Lung (tissue), 12 donors: Measurements from ENCODE around the gene ARHGAP31. TPM values are rescaled to one million over a fixed set of nuclear protein-coding genes. Genes with fewer than 3 reads are reported as not detected.

Experiments used
- ATAC-seq: fragments of 200-7000 bp; cut with Tn5 transposase; one replicate; pipeline ENCODE4 v1.9.1; 2020; ENCODE audit warnings: moderate number of reproducible peaks; ENCODE audit not compliant: insufficient read depth, low FRiP score
- DNase-seq, 3 donors: peaks; one replicate each; pipeline ENCODE4 v3.0.0-alpha.2; 2013 to 2017
- H3K27ac ChIP-seq, 2 donors: one replicate each; pipeline ENCODE4 v1.5.1; 2013; ENCODE audit warnings: mild to moderate bottlenecking in 2 of 2, moderate library complexity in 2 of 2, control low read depth in 1 of 2, inconsistent platforms in 1 of 2, low read depth in 1 of 2, low read length in 1 of 2
- H3K27me3 ChIP-seq, 3 donors: one replicate each; pipeline ENCODE4 v1.5.1; 2013; ENCODE audit warnings: low read length in 2 of 3; ENCODE audit not compliant: control insufficient read depth in 3 of 3, insufficient read depth in 3 of 3
- H3K36me3 ChIP-seq, 4 donors: one replicate each; pipeline ENCODE4 v1.5.1; 2013; ENCODE audit warnings: low read length in 4 of 4, mild to moderate bottlenecking in 1 of 4, moderate library complexity in 1 of 4; ENCODE audit not compliant: control insufficient read depth in 4 of 4, insufficient read depth in 4 of 4
- H3K4me1 ChIP-seq, 5 donors: one replicate each; pipeline ENCODE4 v1.5.1; 2013; ENCODE audit warnings: low read length in 5 of 5, mild to moderate bottlenecking in 2 of 5, moderate library complexity in 1 of 5; ENCODE audit not compliant: control insufficient read depth in 5 of 5, insufficient read depth in 5 of 5
- H3K4me3 ChIP-seq: one replicate; pipeline ENCODE4 v1.5.1; 2013; ENCODE audit warnings: mild to moderate bottlenecking, control low read depth, moderate library complexity
- H3K9ac ChIP-seq, 2 donors: one replicate each; pipeline ENCODE4 v1.5.1; 2013; ENCODE audit warnings: low read length in 2 of 2, control low read depth in 1 of 2; ENCODE audit not compliant: insufficient read depth in 1 of 2
- H3K9me3 ChIP-seq, 4 donors: one replicate each; pipeline ENCODE4 v1.5.1; 2013; ENCODE audit warnings: low read length in 3 of 4, mild to moderate bottlenecking in 1 of 4, moderate library complexity in 1 of 4; ENCODE audit not compliant: control insufficient read depth in 4 of 4, insufficient read depth in 3 of 4
- WGBS, 2 donors: extraction: QIAGEN DNeasy Blood & Tissue Kit; methylation state at CpG; one replicate each; pipeline ENCODE4 v1.1.7; 2013; 5-methylcytosine and 5-hydroxymethylcytosine counted together
- polyA plus RNA-seq, 2 donors: library from polyadenylated mRNA; stranded (reverse); fragments of 200-250 nt; gene quantifications; one replicate each; pipeline ENCODE4 v1.2.1, GENCODE V29; 2013
- total RNA-seq, 2 donors: library from RNA; depleted of rRNA in 1 of 2; stranded (reverse); fragments of >200 nt in 1 of 2; gene quantifications; one replicate each; pipeline ENCODE4 v1.2.1, GENCODE V29; 2014 to 2021
- TF ChIP-seq, protein P1 (sequence below): IDR thresholded peaks from 2 replicates; pipeline ENCODE4 v1.5.1; 2012; ENCODE audit warnings: mild to moderate bottlenecking; ENCODE audit errors: control extremely low read depth, extremely low read depth
- donor health status: control.
- donor health status: control.
- donor health status: Bipolar disorder and iron deficiency.
- donor health status: healthy.
- donor health status: DM: yes; HTN: yes; CAD: no.

ARHGAP31 gene
- total and polyA plus RNA-seq, 4 donors: 11.6 to 58.5 (median 31.7) TPM

DNA sequence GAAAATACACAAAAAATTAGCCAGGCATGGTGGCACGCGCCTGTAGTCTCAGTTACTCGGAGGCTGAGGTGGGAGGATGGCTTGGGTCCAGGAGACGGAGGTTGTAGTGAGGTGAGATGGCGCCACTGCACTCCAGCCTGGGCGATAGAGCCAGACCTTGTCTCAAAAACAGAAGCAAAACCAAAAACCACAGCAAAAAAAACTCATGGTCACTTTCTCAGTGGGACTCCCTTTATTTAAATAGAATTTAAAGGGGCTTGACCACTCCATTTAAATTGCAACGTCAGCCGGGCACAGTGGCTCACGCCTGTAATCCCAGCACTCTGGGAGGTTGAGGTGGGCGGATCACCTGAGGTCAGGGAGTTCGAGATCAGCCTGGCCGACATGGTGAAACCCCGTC lies 32.8 kb downstream of the ARHGAP31 start:
- Histone ChIP-seq H3K27me3 (no peaks in the 10 kb centered on the region), H3K36me3 (peaks cover 0 to 3% (median 0%) of the 10 kb centered on the region in 4 donors), H3K4me1 (peaks cover 0 to 25% (median 8%) of the 10 kb centered on the region in 5 donors), H3K9ac (no peak overlapping the region), H3K9me3 (no peaks in the 10 kb centered on the region), H3K4me3 (no peak overlapping the region), H3K27ac (no peak overlapping the region)
- WGBS, 2 donors: 92 to 94% methylated on average over 13 of the region's 13 CpGs
- DNase-seq (no peak), ATAC-seq (no peak)
- TF ChIP-seq, protein P1, sequence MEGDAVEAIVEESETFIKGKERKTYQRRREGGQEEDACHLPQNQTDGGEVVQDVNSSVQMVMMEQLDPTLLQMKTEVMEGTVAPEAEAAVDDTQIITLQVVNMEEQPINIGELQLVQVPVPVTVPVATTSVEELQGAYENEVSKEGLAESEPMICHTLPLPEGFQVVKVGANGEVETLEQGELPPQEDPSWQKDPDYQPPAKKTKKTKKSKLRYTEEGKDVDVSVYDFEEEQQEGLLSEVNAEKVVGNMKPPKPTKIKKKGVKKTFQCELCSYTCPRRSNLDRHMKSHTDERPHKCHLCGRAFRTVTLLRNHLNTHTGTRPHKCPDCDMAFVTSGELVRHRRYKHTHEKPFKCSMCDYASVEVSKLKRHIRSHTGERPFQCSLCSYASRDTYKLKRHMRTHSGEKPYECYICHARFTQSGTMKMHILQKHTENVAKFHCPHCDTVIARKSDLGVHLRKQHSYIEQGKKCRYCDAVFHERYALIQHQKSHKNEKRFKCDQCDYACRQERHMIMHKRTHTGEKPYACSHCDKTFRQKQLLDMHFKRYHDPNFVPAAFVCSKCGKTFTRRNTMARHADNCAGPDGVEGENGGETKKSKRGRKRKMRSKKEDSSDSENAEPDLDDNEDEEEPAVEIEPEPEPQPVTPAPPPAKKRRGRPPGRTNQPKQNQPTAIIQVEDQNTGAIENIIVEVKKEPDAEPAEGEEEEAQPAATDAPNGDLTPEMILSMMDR: no peak

DNA sequence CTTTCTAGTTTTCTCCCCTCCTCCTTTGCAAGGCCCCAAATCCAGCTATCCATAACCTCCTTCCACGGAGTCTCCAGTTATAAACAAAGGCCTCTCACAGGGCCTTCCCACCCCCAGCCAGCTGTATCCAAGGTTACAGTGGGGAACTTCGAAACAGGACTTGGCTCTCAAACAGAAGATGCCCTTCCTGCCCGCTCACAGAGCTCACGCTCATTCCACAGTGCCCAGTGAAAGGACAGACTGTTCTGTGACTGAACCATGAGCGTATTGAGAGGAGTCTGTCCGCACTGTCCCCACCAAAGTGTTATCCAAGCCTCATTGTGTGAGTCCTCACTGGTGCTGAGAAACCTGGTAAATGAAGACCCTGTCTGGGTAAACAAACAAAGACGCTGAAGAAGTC lies 35.4 kb downstream of the ARHGAP31 start:
- H3K27me3 ChIP-seq: no peaks in the 10 kb centered on the region
- TF ChIP-seq, protein P1: no peak
- 70 to 76% methylated on average over 7 of the region's 7 CpGs for WGBS, 2 donors
- H3K27ac ChIP-seq: peak overlapping the region in 1 of 2 donors; percentile 35
- H3K4me1 ChIP-seq: peaks cover 6 to 28% (median 21%) of the 10 kb centered on the region in 5 donors
- peaks cover 0 to 4% (median 2%) of the 10 kb centered on the region in 4 donors for H3K36me3 ChIP-seq
- ATAC-seq: no peak
- H3K9ac ChIP-seq: no peak overlapping the region
- DNase-seq: peak; percentile 39 to 56 (median 43)
- H3K9me3 ChIP-seq: no peaks in the 10 kb centered on the region
- H3K4me3 ChIP-seq: no peak overlapping the region

DNA sequence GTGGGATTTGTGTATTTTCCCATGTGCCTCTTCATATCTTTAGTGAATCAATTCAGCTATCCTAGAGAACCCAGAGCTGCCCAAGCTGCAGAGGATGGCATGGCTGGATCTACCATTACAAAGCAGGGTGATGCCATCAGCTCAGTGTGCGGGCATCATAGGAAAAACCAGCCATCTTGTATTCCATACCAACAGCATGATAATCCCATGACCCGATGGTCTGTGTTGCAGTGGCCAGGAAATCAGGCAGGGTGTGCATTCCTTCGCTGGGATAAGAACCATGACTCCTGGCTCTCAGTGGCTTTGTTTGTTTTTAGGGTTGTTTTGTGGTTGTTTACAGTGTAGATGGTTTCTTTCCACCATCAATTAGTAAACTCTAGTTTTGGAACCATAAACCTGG lies 36.0 kb downstream of the ARHGAP31 start:
- no peak overlapping the region for H3K9ac ChIP-seq
- peak overlapping the region in 1 of 2 donors; percentile 35 for H3K27ac ChIP-seq
- WGBS, 2 donors: 84 to 87% methylated on average over 3 of the region's 3 CpGs
- DNase-seq (no peak), ATAC-seq (no peak)
- no peak overlapping the region for H3K4me3 ChIP-seq
- H3K27me3 ChIP-seq: no peaks in the 10 kb centered on the region
- H3K9me3 ChIP-seq: no peaks in the 10 kb centered on the region
- H3K4me1 ChIP-seq: peaks cover 6 to 29% (median 23%) of the 10 kb centered on the region in 5 donors
- H3K36me3 ChIP-seq: peaks cover 0 to 4% (median 2%) of the 10 kb centered on the region in 4 donors
- TF ChIP-seq, protein P1: no peak

DNA sequence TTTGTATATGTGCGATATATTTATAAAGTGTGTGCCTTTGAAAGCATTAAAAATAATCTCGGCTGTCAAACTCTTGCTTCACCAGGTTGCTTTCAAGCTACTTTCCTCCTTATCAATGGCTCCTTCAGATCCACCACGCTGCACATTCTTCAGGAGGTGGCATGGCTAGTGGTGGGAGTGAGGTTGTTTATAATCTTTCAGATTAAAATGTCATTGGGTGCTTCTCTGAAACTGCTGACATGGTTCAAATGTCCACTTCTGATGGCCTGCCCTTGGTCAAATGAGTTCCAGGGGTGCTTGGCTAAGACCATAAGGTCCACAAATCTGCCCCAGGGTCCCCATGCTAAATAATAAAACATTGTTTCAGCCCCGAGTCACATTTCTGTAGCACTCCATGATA lies 36.7 kb downstream of the ARHGAP31 start:
- ATAC-seq: no peak
- no peaks in the 10 kb centered on the region for H3K9me3 ChIP-seq
- peaks cover 0 to 4% (median 2%) of the 10 kb centered on the region in 4 donors for H3K36me3 ChIP-seq
- DNase-seq: no peak
- H3K27ac ChIP-seq: no peak overlapping the region
- TF ChIP-seq, protein P1: no peak
- H3K9ac ChIP-seq: no peak overlapping the region
- H3K4me3 ChIP-seq: no peak overlapping the region
- H3K27me3 ChIP-seq: no peaks in the 10 kb centered on the region
- 89 to 91% methylated on average over 4 of the region's 4 CpGs for WGBS, 2 donors
- H3K4me1 ChIP-seq: peaks cover 6 to 29% (median 23%) of the 10 kb centered on the region in 5 donors
